SK-N-SH (cell line): ENCODE data around the gene NUAK1. TPM values are rescaled to one million over a fixed set of nuclear protein-coding genes. Genes with fewer than 3 reads are reported as not detected.

Experiments used
- CTCF ChIA-PET: fragments of 300-600, 350-600 bp; formaldehyde crosslinking; extraction: SDS; loops from one replicate; lab custom pipeline; 2021; lab: Yijun Ruan, JAX
- POLR2A ChIA-PET: fragments of 350-600 bp; sonication (Branson Sonifier 250); formaldehyde crosslinking; extraction: SDS; loops from one replicate; lab custom pipeline; 2020; ENCODE audit warnings: antibody characterized with exemption, inconsistent platforms; lab: Yijun Ruan, JAX
- DNase-seq: peaks from one replicate; pipeline ENCODE4 v3.0.0; 2012
- H2AFZ ChIP-seq: fragments of 200-600 bp; sonication (generic); 2 replicates; pipeline ENCODE4 v1.8.1; 2016; ENCODE audit warnings: antibody characterized with exemption, mild to moderate bottlenecking, low read depth
- H3F3A ChIP-seq: fragments of 200-600 bp; sonication (generic); replicated peaks from 2 replicates; pipeline ENCODE3; 2016; ENCODE audit warnings: antibody characterized with exemption, mild to moderate bottlenecking; ENCODE audit not compliant: insufficient read depth
- H3K27ac ChIP-seq, 2 experiments: fragments of 200-500 bp in 1 of 2; fragments of 200-600 bp in 1 of 2; sonication (Bioruptor generic) in 1 of 2; sonication (generic), shearing (Covaris generic) in 1 of 2; 2 replicates each; pipeline versions ENCODE4 v1.5.1 to v1.6.1; 2014 to 2016; ENCODE audit warnings: low read depth in 2 of 2, inconsistent platforms in 1 of 2, low read length in 1 of 2, mild to moderate bottlenecking in 1 of 2, mixed read lengths in 1 of 2
- H3K27me3 ChIP-seq: fragments of 200-600 bp; sonication (generic), shearing (Covaris generic); 2 replicates; pipeline ENCODE4 v1.6.1; 2016; ENCODE audit warnings: mixed run types; ENCODE audit not compliant: insufficient read depth
- H3K36me3 ChIP-seq, 2 experiments: fragments of 200-500 bp in 1 of 2; fragments of 200-600 bp in 1 of 2; sonication (Bioruptor generic) in 1 of 2; sonication (generic) in 1 of 2; replicated peaks in 1 of 2; 2 replicates each; pipeline versions ENCODE3 to v1.5.1; 2014 to 2016; ENCODE audit warnings: low read length in 1 of 2, mild to moderate bottlenecking in 1 of 2; ENCODE audit not compliant: insufficient read depth in 2 of 2, control insufficient read depth in 1 of 2
- H3K4me1 ChIP-seq, 2 experiments: fragments of 200-500 bp in 1 of 2; fragments of 200-600 bp in 1 of 2; sonication (Bioruptor generic) in 1 of 2; sonication (generic), shearing (Covaris generic) in 1 of 2; 2 replicates each; pipeline versions ENCODE4 v1.5.1 to v1.6.1; 2014 to 2016; ENCODE audit warnings: low read depth in 1 of 2, low read length in 1 of 2, mixed run types in 1 of 2; ENCODE audit not compliant: insufficient read depth in 2 of 2, control insufficient read depth in 1 of 2
- H3K4me2 ChIP-seq: fragments of 200-600 bp; sonication (generic), shearing (Covaris generic); 2 replicates; pipeline ENCODE4 v1.6.1; 2017; ENCODE audit warnings: mixed run types
- H3K4me3 ChIP-seq, 2 experiments: fragments of 200-500 bp in 1 of 2; fragments of 200-600 bp in 1 of 2; sonication (Bioruptor generic) in 1 of 2; sonication (generic), shearing (Covaris generic) in 1 of 2; 2 replicates each; pipeline versions ENCODE4 v1.5.1 to v1.8.1; 2014 to 2016; ENCODE audit warnings: low read depth in 2 of 2, inconsistent platforms in 1 of 2, low read length in 1 of 2, mild to moderate bottlenecking in 1 of 2, mixed read lengths in 1 of 2, moderate library complexity in 1 of 2
- H3K79me2 ChIP-seq: fragments of 200-600 bp; sonication (generic); 2 replicates; pipeline ENCODE4 v1.8.1; 2017; ENCODE audit warnings: mild to moderate bottlenecking; ENCODE audit not compliant: insufficient read depth
- H3K9ac ChIP-seq: fragments of 200-600 bp; sonication (generic); 2 replicates; pipeline ENCODE4 v1.6.1; 2017; ENCODE audit warnings: mixed run types
- H3K9me2 ChIP-seq: fragments of 200-600 bp; sonication (generic); 2 replicates; pipeline ENCODE4 v1.6.1; 2017; ENCODE audit warnings: mixed run types
- H3K9me3 ChIP-seq: fragments of 200-600 bp; sonication (generic); 2 replicates; pipeline ENCODE4 v1.6.1; 2017; ENCODE audit warnings: mixed run types, mild to moderate bottlenecking, moderate library complexity
- H4K20me1 ChIP-seq: fragments of 200-600 bp; sonication (generic); 2 replicates; pipeline ENCODE4 v1.6.1; 2017; ENCODE audit warnings: mild to moderate bottlenecking, mixed run types; ENCODE audit not compliant: insufficient read depth
- CTCF ChIP-seq: fragments of 200-600 bp; sonication (generic); IDR thresholded peaks from 2 replicates; pipeline ENCODE4 v1.6.1; 2017; ENCODE audit warnings: antibody characterized with exemption, mild to moderate bottlenecking, moderate library complexity
- EZH2phosphoT487 ChIP-seq: fragments of 200-600 bp; sonication (generic); IDR thresholded peaks from 2 replicates; pipeline ENCODE4 v1.6.1; 2017; ENCODE audit warnings: low read depth, mixed run types, mild to moderate bottlenecking, antibody characterized with exemption, moderate library complexity, borderline replicate concordance
- IRF3 ChIP-seq: fragments of 150-350 bp; IDR thresholded peaks from 2 replicates; pipeline ENCODE4 v1.6.1; 2016; ENCODE audit warnings: mild to moderate bottlenecking, low read depth, low read length
- MXI1 ChIP-seq: IDR thresholded peaks from 2 replicates; pipeline ENCODE4 v1.6.1; 2012; ENCODE audit warnings: mild to moderate bottlenecking, low read depth, low read length, improper control_type of control experiment
- SIN3A ChIP-seq: IDR thresholded peaks from 2 replicates; pipeline ENCODE4 v1.6.1; 2012; ENCODE audit warnings: low read depth, mild to moderate bottlenecking, low read length, moderate library complexity, borderline replicate concordance
- SMC3 ChIP-seq: IDR thresholded peaks from 2 replicates; pipeline ENCODE4 v1.6.1; 2012; ENCODE audit warnings: low read depth, low read length, improper control_type of control experiment
- TAF1 ChIP-seq: IDR thresholded peaks from 2 replicates; pipeline ENCODE4 v1.6.1; 2012; ENCODE audit warnings: low read depth, mild to moderate bottlenecking, low read length, moderate library complexity, borderline replicate concordance
- USF1 ChIP-seq: IDR thresholded peaks from 2 replicates; pipeline ENCODE4 v1.4.0; 2012; ENCODE audit warnings: low read depth, borderline replicate concordance
- USF2 ChIP-seq: fragments of 150-350 bp; IDR thresholded peaks from 2 replicates; pipeline ENCODE4 v1.6.1; 2017; ENCODE audit warnings: antibody characterized with exemption, low read length, low read depth, borderline replicate concordance
- ZBTB33 ChIP-seq: IDR thresholded peaks from 2 replicates; pipeline ENCODE4 v1.4.0; 2012; ENCODE audit warnings: low read depth, borderline replicate concordance
- WGBS: methylation state at CpG from one replicate; pipeline ENCODE4 v1.1.6; 2017; ENCODE audit warnings: low lambda C conversion rate; 5-methylcytosine and 5-hydroxymethylcytosine counted together
- polyA plus RNA-seq, 3 experiments: library from polyadenylated mRNA; depleted of rRNA; stranded (reverse); fragments of >200 nt; gene quantifications; 2 replicates each; pipeline ENCODE4 v1.2.3, GENCODE V29; 2012

The NUAK1 gene
- polyA plus RNA-seq, 1 of the 3 experiments (the other 2 are of a cell fraction) = 8.1 TPM

GRCh38 chr12:106032623-106032925 is 106.2 kb downstream of the NUAK1 start (continued):
- TF ChIP-seq ZBTB33 (no peak), USF1 (no peak), SMC3 (no peak), IRF3 (no peak), SIN3A (no peak), TAF1 (no peak), USF2 (no peak), MXI1 (no peak), EZH2phosphoT487 (no peak)

- Histone ChIP-seq H3K27me3 (no peaks in the 10 kb centered on the region), H3K9ac (no peak overlapping the region), H3K4me1 (peaks cover 2 to 14% of the 10 kb centered on the region in 2 experiments; a peak in 3 of 4 replicates), H2AFZ (no peak overlapping the region), H3K36me3 (no peaks in the 10 kb centered on the region), H3K4me3 (no peak overlapping the region), H3K27ac (peak overlapping the region in 1 of 2 experiments; percentile 95; a peak in 2 of 4 replicates), H4K20me1 (no peaks in the 10 kb centered on the region), H3K79me2 (no peaks in the 10 kb centered on the region; the same call in 1 of the 2 replicates), H3K9me2 (no peaks in the 10 kb centered on the region), H3K4me2 (peak overlapping the region; percentile 70; the same call in 1 of the 2 replicates), H3F3A (peaks cover 19% of the 10 kb centered on the region), H3K9me3 (no peaks in the 10 kb centered on the region)
- DNase-seq = no peak
- ChIA-PET CTCF (interaction anchor here (1.3 kb wide), 1 partner anchor 7 kb away, joined by 3 read pairs; no protein-coding TSS in a partner anchor), POLR2A (no interaction called here)
- 57% methylated on average over 4 of the region's 4 CpGs for WGBS
- TF ChIP-seq CTCF (peak; percentile 8; the same call in 1 of the 2 replicates), EZH2phosphoT487 (no peak), USF2 (no peak)
Measured at GRCh38 chr12:106031761-106032622, 106.8 kb downstream of the NUAK1 start.
